Activated effector memory CD4-positive, alpha-beta T cell treated with anti-CD3 and anti-CD28 coated beads, Interleukin-2, amount 50 U/mL, for 16 hours (primary cell): Measurements from ENCODE around the gene GRIN3B.
"Not testable (repeated sequence)": the region's sequence is repeated elsewhere in the genome, so short reads cannot be mapped to it uniquely, and the experiment has no call there.

Source experiments
- DNase-seq: peaks from one replicate; pipeline ENCODE4 v3.0.0-alpha.2; 2020

Gene GRIN3B, protein sequence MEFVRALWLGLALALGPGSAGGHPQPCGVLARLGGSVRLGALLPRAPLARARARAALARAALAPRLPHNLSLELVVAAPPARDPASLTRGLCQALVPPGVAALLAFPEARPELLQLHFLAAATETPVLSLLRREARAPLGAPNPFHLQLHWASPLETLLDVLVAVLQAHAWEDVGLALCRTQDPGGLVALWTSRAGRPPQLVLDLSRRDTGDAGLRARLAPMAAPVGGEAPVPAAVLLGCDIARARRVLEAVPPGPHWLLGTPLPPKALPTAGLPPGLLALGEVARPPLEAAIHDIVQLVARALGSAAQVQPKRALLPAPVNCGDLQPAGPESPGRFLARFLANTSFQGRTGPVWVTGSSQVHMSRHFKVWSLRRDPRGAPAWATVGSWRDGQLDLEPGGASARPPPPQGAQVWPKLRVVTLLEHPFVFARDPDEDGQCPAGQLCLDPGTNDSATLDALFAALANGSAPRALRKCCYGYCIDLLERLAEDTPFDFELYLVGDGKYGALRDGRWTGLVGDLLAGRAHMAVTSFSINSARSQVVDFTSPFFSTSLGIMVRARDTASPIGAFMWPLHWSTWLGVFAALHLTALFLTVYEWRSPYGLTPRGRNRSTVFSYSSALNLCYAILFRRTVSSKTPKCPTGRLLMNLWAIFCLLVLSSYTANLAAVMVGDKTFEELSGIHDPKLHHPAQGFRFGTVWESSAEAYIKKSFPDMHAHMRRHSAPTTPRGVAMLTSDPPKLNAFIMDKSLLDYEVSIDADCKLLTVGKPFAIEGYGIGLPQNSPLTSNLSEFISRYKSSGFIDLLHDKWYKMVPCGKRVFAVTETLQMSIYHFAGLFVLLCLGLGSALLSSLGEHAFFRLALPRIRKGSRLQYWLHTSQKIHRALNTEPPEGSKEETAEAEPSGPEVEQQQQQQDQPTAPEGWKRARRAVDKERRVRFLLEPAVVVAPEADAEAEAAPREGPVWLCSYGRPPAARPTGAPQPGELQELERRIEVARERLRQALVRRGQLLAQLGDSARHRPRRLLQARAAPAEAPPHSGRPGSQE

DNA sequence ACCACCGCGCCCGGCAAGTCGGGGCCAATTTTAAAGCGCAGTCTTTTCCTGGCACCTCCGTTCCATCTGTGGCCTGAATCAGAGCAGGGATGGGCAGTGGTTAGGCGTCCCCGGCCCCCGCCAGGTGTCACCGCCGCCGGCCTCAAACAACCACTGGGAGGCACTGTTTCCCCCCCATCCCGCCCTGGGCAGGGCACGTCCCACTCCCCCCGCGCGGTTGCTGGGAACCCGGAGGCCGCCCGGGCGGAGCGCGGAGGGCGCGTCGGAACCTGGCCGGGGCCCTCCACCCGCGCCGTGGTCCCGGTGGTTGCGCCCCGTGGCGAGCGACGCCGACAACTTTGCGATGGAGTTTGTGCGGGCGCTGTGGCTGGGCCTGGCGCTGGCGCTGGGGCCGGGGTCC is at the start of gene GRIN3B:
GRIN3B (plus strand) TSS at position 325 of the 400 bp plus-strand sequence; CDS start at position 344, 19 bp downstream.
- peak; percentile 86 for DNase-seq

DNA sequence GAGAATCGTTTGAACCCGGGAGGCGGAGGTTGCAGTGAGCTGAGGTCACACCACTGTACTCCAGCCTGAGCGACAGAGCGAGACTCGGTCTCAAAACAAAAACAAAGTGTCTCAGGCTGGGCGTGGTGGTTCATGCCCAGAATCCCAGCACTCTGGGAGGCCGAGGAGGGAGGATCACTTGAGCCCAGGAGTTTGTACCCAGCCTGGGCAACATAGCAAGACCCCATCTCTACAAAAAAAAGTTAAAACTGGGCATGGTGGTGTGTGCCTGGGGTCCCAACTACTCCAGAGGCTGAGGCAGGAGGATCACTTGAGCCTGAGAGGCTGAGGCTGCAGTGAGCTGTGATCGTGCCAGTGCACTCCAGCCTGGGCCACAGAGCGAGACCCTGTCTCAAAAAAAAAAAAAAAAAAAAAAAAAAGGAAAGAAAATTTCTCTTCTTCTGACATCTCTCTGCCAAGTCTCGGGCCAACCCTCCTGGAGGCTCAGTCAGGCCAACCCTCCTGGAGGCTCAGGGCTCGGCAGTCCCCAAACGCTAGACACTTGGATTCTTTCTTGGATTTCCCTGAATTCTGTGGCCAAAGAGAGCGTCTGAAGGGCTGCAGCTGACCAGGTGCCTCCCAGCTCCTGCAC is 48.1 kb upstream of the GRIN3B start:
- no peak for DNase-seq

DNA sequence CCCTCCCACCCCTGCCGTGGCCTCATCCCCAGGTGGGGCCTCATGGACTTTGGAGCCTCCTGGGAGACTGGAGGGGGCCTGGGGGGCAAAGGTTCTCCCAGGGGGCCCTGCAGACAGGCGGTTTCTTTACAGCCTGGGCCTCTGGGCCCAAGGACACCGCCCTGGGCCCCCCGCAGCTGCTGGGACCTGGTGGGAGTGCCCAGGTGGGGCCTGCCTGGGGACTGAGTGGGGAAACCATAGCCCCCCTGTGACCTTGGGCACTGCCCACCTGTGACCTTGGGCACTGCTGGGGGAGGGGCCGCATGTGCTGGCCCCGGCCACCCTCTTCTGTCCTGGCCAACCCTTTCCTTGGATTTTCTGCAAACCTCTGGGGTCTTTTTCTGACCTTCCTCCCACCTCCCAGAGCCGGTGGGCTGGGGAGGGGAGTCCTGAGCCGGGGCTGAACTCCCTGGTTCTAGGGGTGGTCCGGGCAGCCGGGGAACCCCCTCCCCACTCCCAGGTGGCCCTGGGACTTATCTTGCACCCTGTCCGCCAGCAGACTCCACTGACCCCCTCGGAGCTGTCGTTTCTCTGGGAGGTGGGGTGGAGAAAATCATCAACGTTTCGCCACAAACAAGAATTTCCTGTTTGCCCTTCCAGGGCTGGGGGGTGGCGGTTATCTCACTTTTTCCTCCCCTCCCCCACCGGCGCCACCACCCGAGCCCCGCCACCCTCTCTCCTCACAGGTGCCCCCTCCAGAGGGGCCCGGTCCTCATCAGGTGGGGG is 47.4 kb upstream of the GRIN3B start:
- DNase-seq, result no peak

DNA sequence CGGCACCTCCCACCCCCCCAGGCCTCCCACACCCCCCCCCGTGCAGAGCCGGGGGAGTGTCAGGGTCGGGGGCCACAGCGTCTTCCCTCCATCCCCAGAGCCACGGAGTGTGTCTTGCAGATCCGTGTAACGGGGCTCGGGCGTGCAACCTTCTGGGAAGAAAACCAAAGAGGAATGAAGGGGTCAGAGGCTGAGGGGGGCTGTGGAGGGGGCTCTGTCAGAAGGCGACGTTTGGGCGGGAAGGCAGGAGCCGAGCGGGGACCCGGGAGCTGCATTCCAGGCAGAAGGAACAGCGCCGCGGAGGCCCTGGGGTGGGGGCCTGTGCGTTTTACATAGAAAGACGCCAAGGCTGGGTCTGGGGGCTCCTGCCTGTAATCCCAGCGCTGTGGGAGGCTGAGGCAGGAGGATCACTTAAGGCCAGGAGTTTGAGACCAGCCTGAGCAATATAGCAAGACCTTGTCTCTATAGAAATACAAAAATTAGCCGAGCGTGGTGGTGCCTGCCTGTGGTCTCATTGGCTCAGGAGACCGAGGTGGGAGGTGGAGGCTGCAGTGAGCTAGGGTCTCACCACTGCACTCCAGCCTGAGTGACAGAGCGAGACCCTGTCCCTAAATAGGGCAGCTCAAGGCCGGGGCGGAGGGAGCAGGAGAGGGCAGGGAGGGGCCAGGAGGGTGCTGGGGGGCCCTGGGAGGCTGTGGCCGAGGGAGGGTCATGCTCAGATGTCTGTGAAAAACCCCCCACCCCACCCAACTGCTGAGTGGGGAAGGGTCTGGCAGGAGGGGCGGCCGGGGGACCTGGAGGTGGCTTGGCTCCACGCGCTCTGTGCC is 46.6 kb upstream of the GRIN3B start:
- no peak for DNase-seq

DNA sequence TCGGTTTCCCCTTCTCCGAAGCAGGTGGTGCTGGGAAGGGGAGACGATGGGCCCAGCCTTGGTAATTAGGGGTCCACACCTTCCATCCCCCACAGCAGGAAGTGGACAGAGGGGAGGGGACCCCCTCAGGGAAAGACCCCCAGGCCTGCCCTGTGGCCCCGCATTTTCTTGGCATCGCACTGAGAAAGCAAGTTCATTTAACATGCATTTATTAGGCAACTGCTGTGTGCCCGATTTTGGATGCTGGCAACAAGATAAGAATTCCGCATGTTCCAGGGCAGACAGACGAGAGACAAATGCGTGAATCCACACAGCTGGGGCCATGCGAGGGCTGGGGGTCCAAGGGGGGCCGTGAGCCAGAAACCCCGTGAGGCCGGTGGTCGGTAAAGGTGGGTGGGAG is 45.9 kb upstream of the GRIN3B start:
- no peak for DNase-seq

DNA sequence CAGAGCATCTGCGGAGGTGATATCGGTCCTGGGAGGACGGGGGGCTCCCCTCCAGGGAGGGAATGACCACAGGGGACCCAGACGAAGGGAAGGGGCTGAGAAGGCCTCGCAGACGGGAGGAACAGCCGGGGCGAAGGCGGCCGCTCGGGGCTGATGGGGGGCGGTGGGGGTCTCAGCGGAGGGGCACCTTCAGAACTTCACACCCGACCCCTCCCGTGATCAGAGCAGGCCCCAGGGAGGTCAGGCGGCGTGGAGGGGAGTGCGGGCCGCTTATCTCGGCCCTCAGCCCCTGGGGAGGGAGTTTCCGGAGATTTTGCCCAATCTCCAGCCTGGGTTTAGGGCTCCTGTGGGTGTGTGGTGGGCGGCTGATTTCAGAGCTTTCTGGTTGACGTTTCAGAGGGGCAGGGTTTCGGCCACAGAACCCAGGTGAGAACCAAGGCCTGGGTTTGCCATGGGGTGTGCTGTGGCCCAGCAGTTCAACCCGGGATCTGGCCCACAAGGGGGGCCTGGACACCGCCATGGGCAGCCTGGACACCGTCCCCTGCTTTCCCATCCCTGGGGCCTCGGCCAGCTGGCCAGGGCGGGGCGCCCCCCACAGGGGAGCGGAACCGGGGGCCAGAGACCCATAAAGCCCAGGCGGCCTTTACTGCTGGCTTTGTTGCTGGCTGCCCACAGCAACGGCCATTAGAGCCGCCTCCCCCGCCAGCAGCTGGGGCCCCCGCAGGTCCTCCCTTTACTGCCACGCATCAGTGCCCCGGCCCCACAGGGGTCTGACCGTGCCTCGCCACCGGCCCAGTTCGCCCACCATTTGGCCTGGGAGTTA is 45.3 kb upstream of the GRIN3B start:
- no peak for DNase-seq

DNA sequence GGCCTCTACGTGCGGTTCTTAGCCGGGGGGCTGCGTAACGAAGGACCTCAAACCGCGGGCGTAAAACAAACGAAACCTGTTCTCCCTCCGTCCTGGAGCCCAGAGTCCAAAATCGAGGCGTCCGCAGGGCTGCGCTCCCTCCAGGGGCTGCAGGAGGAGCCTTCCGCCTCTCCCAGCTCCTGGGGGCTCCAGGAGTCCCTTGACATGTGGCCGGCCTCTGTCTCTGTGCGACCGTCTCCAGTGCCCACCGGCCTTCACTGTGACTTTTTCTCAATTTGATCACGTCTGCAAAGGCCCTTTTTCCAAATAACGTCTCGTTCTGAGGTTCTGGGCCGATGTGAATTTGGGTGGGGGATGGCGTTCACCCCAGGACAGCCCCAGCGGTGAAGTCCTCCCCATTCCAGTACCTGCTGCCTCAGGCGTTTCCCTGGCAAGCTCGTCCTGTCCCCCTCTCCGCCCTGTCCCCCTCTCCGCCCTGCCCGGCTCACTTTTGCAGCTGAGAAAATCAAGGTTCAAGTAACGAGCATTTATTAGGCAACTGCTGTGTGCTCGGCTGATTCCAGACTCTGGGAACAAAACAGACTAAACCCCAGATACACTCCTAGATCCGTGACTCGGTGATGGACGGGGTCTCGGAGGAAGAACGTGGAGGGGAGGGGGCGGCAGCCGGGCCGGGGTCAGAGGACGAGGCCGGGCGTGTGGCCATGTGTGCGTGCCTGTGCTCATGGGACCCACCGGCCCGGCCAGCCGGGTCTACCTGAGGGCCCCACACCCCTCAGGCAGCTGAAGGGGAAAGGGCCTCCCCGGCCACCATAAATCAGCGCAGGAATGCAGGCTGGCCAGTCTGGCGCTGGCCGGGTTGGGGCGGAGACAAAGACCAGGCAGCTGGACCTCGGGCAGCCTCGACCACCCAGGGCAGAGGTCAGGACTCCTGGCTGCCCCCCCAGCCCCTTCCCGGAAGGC is 44.1 kb upstream of the GRIN3B start:
- no peak for DNase-seq

DNA sequence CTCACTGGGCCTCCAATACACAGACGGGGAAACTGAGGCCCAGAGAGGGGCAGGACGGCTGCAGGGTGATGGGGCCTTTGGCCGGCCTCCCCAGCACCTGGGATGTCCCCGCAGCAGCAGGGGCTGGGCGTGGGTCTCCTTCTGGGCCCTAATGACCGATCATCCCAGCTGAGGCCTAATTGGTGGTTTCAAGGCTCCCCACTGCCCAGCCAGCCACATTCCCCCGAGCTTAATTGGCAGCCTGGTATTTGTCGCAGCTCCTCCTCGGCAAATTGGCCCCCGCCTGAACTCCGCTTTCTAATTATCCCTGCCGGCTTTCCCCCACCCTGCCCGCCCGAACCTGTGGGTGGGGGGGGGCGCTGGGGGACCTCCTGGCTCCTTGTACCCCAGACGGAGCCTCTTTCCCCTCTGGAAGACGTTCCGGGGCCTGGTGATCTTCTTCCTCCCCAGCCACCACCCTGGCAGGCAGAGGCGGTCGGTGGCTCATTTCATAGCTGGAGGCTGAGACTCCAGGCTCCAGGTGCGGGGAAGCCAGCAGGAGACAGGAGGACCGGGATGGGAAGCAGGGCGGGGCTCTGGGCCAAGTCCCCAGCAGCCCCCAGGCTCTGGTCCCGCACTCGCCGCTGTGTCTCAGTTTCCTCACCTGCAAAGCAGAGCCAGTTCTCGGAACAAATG is 43.3 kb upstream of the GRIN3B start:
- DNase-seq, result no peak

DNA sequence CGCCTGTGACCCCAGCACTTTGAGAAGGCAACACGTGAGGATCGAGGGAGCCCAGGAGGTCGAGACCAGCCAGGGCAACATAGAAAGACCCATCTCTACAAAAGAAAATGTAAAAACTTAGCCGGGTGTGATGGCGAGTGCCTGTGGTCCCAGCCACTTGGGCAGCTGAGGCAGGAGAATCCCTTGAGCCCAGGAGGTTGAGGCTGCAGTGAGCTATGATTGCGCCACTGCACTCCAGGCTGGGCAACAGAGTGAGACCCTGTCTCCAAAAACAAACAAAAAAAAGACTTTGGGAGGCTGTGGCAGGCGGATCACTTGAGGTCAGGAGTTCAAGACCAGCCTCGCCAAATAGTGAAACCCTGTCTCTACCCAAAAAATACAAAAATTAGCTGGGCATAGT is 42.6 kb upstream of the GRIN3B start:
- DNase-seq, result not testable (repeated sequence)

DNA sequence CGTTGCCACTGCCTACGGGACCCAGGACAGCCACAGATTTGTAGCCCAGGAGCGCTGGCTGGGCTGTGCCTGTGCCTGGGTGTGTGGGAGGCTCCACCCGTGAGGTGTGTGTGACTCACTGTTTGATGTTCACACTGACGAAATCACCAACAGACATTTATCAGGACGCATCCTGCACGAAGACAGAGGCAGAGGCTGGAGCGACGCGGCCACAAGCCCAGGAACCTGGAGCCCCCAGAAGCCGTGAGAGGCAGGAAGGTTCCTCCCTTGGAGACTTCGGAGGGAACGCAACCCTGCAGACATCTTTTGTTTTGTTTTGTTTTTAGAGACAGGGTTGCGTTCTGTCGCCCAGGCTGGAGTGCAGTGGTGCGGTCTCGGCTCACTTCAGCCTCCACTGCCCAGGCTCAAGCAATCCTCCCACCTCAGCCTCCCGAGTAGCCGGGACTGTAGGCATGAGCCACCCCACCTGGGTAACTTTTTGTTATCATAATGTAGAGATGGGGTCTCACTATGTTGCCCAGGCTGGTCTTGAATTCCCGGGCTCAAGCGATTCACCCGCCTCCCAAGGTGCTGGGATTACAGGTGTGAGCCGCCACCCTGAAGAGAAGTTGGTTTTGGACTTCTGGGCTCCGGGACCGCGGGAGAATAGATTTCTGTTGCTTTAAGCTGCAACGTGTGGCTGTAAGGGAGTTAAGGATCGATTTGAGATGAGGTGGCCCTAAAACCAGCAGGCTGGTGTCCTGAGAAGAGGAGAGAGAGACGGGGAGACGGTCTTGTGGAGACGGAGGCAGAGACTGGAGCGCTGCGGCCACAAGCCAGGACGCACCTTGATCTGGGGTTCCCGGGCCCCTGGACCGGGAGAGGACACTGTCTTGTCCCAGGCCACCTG is 41.0 kb upstream of the GRIN3B start:
- peak; percentile 79 for DNase-seq

DNA sequence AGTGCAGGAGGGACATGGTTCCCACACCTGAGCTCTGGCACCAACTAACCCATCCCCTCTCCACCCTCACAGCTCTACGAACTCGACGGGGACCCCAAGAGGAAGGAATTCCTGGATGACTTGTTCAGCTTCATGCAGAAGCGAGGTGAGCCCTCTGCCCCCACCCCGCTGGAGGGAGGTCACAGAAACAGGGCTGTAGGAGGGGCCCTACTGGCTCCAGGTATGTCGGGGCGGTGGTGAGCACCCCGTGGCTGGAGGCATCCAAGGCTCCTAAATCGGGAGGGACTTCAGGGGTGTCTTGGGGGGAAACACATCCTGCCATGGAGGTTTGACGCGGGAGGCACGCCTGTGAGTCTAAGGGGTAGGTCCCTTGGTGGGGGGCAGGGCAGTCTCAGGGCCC is 40.2 kb upstream of the GRIN3B start:
- DNase-seq, result no peak

DNA sequence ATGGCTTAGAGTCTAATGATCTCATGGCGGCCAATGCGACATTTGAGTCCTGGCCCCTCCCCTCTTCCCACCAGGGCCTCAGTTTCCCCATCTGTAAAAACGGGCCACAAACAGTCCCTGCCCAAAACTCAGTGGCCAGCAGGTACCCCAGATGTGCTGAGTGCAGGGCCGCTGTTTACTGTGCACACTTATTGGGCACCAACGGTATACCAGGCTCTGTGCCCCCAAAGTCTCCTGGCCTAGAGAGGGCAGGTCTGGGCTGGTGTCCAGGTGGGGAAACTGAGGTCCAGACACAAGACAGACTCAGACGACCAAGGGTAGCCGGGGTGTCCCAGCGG is 39.6 kb upstream of the GRIN3B start:
- no peak for DNase-seq

DNA sequence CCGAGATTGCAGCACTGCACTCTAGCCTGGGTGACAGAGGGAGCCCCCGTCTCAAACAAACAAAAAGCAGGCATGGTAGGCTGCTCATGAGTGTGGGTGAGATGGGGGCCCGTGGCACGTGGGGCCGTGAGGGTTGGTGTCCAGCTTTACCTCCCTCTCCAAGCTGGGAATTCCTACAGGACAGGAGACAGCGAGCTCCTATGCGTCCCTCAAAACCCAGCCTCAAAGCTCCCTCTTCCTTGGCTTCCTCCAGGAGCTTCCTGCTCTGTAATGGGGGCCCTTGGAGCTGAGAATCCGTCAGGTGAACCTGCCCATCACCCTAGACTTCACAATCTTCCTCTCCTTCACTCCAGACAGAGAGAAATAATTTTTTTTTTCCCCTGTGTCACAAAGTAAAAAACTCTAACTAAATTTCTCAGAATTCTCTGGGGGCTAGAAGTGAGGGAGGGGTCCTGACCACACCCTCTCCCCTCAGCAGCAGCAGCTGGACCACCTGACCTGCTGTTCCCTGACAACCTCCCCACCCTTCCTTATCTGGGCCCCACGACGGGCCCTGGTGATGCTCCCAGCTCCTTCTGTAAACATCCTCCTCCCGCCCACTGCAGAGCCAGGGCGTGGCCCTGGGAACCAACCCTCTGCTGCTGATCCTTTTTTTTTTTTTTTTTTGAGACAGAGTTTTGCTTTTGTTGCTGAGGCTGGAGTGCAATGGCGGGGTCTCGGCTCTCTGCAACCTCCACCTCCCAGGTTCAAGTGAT is 38.2 kb upstream of the GRIN3B start:
- DNase-seq, result no peak

DNA sequence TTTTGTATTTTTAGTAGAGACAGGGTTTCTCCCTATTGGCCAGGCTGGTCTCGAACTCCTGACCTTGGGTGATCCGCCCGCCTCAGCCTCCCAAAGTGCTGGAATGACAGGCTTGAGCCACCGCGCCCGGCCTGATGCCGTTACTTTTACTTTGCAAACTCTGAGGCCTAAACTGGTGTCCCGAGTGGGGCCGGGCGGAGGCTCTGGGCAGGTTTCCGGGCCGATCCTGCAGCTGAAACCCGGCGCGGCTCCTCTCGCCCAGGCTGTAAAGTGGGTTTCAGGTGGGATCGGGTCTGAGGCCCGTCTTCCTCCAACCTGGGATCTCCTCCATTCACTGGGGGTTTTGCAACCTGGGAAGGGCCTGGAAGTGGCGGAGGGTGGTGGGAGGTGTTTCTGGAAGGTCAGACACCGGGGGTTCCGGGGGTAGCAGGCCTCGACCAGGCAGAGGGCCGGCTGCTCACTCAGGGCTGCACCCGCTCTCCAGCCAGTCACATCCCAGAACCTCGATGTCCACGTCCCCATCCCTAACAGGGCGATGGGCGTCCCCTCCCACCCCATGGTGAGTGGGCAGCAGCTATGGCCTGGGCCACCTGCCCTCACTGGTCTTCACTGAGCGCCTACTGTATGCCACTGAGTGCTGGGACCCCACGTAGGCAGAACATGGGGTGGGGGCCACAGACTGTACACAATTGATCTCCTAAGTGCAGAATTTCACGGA is 37.4 kb upstream of the GRIN3B start:
- DNase-seq, result no peak

DNA sequence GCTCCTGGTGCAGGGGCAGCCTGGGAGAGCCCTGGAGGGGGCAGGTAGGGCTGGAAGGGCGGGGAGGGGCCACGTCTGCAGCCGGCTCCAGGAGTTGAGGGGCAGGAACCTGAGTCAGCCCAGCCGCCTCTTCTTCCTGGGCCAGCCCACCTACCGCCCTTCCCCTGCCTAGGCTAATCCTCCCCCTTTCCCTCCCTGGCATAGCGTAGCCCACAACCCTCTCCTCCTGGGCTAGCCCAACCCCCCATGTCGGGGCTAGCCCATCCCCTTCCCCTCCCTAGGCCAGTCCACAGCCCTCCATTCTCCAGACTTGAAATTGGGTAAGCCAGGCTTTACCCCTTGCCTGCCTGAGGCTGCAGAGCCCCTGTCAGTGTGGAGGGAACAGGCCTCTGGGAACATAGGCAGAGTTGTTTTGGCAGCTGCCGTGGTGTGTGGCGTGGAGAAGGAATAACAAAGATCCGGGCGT is 36.7 kb upstream of the GRIN3B start:
- no peak for DNase-seq

DNA sequence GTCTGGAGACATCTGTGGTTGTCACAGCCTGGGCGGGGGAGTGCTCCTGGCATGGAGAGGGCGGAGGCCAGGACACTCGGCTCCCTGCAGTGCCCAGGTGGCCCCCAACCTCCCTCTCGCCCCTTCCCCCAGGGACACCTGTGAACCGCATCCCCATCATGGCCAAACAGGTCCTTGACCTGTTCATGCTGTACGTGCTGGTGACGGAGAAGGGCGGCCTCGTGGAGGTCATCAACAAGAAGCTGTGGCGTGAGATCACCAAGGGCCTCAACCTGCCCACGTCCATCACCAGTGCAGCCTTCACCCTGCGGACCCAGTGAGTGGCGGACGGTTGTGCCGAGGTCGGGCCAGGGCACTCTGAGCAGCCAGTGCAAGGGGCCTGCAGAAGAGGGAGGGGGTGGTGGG is 36.1 kb upstream of the GRIN3B start:
- no peak for DNase-seq
